Esophagus muscularis mucosa (tissue), 4 donors: Measurements from ENCODE around the gene SETBP1. TPM values are rescaled to one million over a fixed set of nuclear protein-coding genes. Genes with fewer than 3 reads are reported as not detected.

Experiments
- DNase-seq: peaks from one replicate; pipeline ENCODE4 v3.0.0-alpha.2; 2017; ENCODE audit errors: extremely low spot score
- H3K27ac ChIP-seq, 4 donors: fragments of 200-600 bp; sonication (generic); replicated peaks in 1 of 4; 1 replicate in 3 of 4; 2 replicates in 1 of 4; pipeline ENCODE4 v1.5.1; 2016 to 2019; ENCODE audit warnings: mild to moderate bottlenecking in 1 of 4
- H3K27me3 ChIP-seq, 4 donors: fragments of 200-600 bp; sonication (generic); one replicate each; pipeline versions ENCODE4 v1.5.1 to v1.6.0; 2016 to 2019
- H3K36me3 ChIP-seq, 4 donors: fragments of 200-600 bp; sonication (generic); one replicate each; pipeline ENCODE4 v1.5.1; 2016 to 2019
- H3K4me1 ChIP-seq, 4 donors: fragments of 200-600 bp; sonication (generic); one replicate each; pipeline ENCODE4 v1.5.1; 2016 to 2019
- H3K4me3 ChIP-seq, 4 donors: fragments of 200-600 bp; sonication (generic); 1 replicate in 2 of 4; 2 replicates in 2 of 4; pipeline ENCODE4 v1.5.1; 2016 to 2019; ENCODE audit warnings: mild to moderate bottlenecking in 4 of 4, moderate library complexity in 1 of 4
- H3K9me3 ChIP-seq, 4 donors: fragments of 200-600 bp; sonication (generic); 1 replicate in 3 of 4; 2 replicates in 1 of 4; pipeline ENCODE4 v1.5.1; 2016 to 2019
- EP300 ChIP-seq: sonication (generic); formaldehyde crosslinking; IDR thresholded peaks from one replicate; pipeline ENCODE4 v1.6.1; 2017; ENCODE audit warnings: antibody characterized with exemption
- POLR2A ChIP-seq: fragments of 450-650 bp; IDR thresholded peaks from one replicate; pipeline ENCODE4 v1.6.1; 2017; ENCODE audit warnings: antibody characterized with exemption, moderate library complexity, mild to moderate bottlenecking, low read depth
- POLR2AphosphoS5 ChIP-seq, 2 donors: sonication (generic); formaldehyde crosslinking; IDR thresholded peaks; one replicate each; pipeline ENCODE4 v1.6.1; 2017; ENCODE audit warnings: antibody characterized with exemption in 2 of 2
- WGBS: methylation state at CpG from one replicate; pipeline ENCODE4 v1.1.5; 2018; 5-methylcytosine and 5-hydroxymethylcytosine counted together
- intact Hi-C: fragments of 100-400 bp; cut with DNase I; formaldehyde crosslinking; loops from one replicate; pipeline ENCODE4 v1.15.1; 2023
- total RNA-seq, 4 donors: library from RNA; depleted of rRNA; stranded (reverse); fragments of >200 nt; gene quantifications; one replicate each; pipeline versions ENCODE4 v1.1.0 to v1.2.1, GENCODE V29; 2016
- TF ChIP-seq, protein P1 (sequence below), 3 experiments: fragments of 200-600 bp in 2 of 3; fragments of 450-650 bp in 1 of 3; sonication (generic) in 2 of 3; IDR thresholded peaks; one replicate each; pipeline ENCODE4 v1.5.1; 2017 to 2019; ENCODE audit warnings: antibody characterized with exemption in 3 of 3, mild to moderate bottlenecking in 2 of 3, moderate library complexity in 1 of 3

The SETBP1 gene
- total RNA-seq, 4 donors from 2014 or later, result 40.9 to 86.5 (median 65.1) TPM

DNA sequence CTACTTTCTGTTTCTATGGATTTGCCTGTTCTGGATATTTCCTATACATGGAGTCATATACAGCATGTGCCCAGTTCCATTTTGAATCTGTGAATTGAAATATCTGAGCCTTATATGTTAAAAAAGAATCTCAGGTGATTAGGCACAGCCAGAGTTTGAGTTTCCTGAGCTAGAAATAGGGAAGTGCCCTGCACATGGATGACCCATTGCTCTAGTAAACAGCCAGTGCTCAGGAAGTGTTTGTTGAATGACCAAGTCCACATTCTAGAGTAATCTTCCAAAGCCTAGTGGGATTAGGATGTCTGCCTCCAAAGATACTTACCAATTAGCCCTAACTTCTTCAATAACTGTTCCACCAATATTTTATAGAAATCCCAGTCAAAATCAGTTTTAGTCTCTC is 165.8 kb downstream of the SETBP1 start:
- H3K36me3 ChIP-seq, result no peaks in the 10 kb centered on the region
- intact Hi-C loops, result no loop called here
- no peaks in the 10 kb centered on the region for H3K9me3 ChIP-seq
- no peak for DNase-seq
- H3K27me3 ChIP-seq, result no peaks in the 10 kb centered on the region
- peaks cover 3 to 51% (median 28%) of the 10 kb centered on the region in 4 donors for H3K4me1 ChIP-seq
- TF ChIP-seq POLR2AphosphoS5 (IDR thresholded peaks at IDR 0.05) (no peak), POLR2A (no peak), EP300 (no peak)
- TF ChIP-seq, protein P1, sequence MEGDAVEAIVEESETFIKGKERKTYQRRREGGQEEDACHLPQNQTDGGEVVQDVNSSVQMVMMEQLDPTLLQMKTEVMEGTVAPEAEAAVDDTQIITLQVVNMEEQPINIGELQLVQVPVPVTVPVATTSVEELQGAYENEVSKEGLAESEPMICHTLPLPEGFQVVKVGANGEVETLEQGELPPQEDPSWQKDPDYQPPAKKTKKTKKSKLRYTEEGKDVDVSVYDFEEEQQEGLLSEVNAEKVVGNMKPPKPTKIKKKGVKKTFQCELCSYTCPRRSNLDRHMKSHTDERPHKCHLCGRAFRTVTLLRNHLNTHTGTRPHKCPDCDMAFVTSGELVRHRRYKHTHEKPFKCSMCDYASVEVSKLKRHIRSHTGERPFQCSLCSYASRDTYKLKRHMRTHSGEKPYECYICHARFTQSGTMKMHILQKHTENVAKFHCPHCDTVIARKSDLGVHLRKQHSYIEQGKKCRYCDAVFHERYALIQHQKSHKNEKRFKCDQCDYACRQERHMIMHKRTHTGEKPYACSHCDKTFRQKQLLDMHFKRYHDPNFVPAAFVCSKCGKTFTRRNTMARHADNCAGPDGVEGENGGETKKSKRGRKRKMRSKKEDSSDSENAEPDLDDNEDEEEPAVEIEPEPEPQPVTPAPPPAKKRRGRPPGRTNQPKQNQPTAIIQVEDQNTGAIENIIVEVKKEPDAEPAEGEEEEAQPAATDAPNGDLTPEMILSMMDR (IDR thresholded peaks at IDR 0.05), result no peak
- no peak overlapping the region for H3K27ac ChIP-seq
- H3K4me3 ChIP-seq, result no peak overlapping the region

GRCh38 chr18:44848644-44849335 is 168.1 kb downstream of the SETBP1 start:
- Histone ChIP-seq H3K4me3 (no peak overlapping the region), H3K27ac (no peak overlapping the region), H3K9me3 (no peaks in the 10 kb centered on the region), H3K27me3 (no peaks in the 10 kb centered on the region), H3K4me1 (peaks cover 17 to 62% (median 41%) of the 10 kb centered on the region in 4 donors), H3K36me3 (no peaks in the 10 kb centered on the region)
- TF ChIP-seq POLR2A (no peak), POLR2AphosphoS5 (IDR thresholded peaks at IDR 0.05) (no peak), EP300 (no peak)
- TF ChIP-seq, protein P1 (IDR thresholded peaks at IDR 0.05), result no peak
- intact Hi-C loops, result no loop called here
- 62% methylated on average over 9 of the region's 9 CpGs for WGBS
- DNase-seq, result no peak

DNA sequence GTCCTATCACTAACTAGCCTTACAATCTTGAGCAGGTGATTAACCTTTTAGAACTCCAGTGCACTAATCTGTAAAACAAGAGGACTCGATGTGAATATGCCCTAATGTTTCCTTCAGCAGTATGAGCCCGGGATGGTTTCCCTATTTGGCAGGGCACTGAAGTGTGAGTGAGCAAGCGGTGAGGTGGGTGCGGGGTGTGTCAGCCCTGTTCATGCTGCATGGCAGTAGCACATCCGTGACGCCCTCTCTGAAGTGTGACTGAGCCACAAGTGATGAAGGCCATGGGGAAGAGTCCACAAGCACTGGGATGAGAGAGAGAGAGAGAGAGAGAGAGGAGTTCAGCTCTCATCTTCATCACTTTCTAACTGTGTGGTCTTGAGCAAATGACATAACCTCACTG is 168.7 kb downstream of the SETBP1 start:
- intact Hi-C loops, result no loop called here
- H3K4me1 ChIP-seq, result peaks cover 17 to 59% (median 40%) of the 10 kb centered on the region in 4 donors
- TF ChIP-seq, protein P1 (IDR thresholded peaks at IDR 0.05), result no peak
- no peak for TF ChIP-seq EP300
- TF ChIP-seq POLR2A, result no peak
- TF ChIP-seq POLR2AphosphoS5 (IDR thresholded peaks at IDR 0.05), result no peak
- no peak overlapping the region for H3K4me3 ChIP-seq
- H3K9me3 ChIP-seq, result no peaks in the 10 kb centered on the region
- no peak overlapping the region for H3K27ac ChIP-seq
- 90% methylated on average over 6 of the region's 6 CpGs for WGBS
- no peaks in the 10 kb centered on the region for H3K27me3 ChIP-seq
- H3K36me3 ChIP-seq, result no peaks in the 10 kb centered on the region
- no peak for DNase-seq

GRCh38 chr18:44850001-44850400 is 169.3 kb downstream of the SETBP1 start:
- Histone ChIP-seq H3K4me1 (peaks cover 17 to 54% (median 40%) of the 10 kb centered on the region in 4 donors), H3K27me3 (no peaks in the 10 kb centered on the region), H3K9me3 (no peaks in the 10 kb centered on the region), H3K36me3 (no peaks in the 10 kb centered on the region), H3K4me3 (no peak overlapping the region), H3K27ac (no peak overlapping the region)
- DNase-seq, result no peak
- TF ChIP-seq POLR2A, result no peak
- TF ChIP-seq POLR2AphosphoS5 (IDR thresholded peaks at IDR 0.05), result no peak
- no peak for TF ChIP-seq EP300
- TF ChIP-seq, protein P1 (IDR thresholded peaks at IDR 0.05), result no peak
- intact Hi-C loops, result no loop called here
- 62% methylated on average over 2 of the region's 2 CpGs for WGBS
